NOMO-1 (cell line): ENCODE results near the gene APOO.

Experiments
- DNase-seq, 2 experiments: peaks; one replicate each; lab custom pipeline; 2025; ENCODE audit not compliant: unreplicated experiment in 2 of 2; lab: John Stamatoyannopoulos, UW

APOO gene

DNA sequence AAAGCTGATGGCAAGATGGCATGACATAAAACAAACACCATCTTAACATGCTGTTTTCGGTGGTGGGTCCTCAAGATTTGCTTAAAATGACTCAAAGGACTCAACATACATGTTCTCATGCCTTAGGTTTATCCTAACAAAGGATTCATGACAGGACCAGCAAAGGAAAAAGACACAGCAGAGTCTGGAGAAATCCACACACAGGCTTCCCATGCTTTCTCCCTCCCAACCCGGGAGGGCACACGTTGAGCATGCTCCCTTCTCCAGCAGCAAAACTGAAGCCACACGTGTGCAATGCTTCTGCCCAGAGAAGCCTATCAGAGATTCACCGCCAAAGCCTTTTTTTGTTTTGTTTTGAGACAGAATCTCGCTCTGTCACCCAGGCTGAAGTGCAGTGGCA, 84.9 kb downstream of the APOO start:
- DNase-seq, result no peak

- no peak for DNase-seq
Observed at GRCh38 chrX:23822397-23822796, 85.3 kb downstream of the APOO start.

DNA sequence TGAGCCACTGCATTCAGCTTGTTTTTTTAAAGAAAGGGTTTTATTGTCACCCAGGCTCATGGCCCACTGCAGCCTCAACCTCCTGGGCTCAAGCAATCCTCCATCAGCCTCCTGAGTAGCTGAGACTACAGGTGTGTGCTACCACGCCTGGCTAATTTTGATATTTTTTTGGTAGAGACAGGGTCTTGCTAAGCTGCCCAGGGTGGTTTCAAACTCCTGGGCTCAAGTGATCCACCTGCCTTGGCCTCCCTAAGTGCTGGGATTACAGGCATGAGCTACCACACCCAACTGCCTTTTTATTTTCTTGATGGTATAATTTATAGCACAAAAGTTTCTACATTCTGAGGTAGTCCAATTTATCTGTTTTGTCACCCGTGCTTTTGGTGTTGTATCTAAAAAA, 85.9 kb downstream of the APOO start:
- DNase-seq, result no peak

GRCh38 chrX:23820235-23820782, 87.4 kb downstream of the APOO start:
- no peak for DNase-seq

GRCh38 chrX:23819385-23820234, 88.1 kb downstream of the APOO start:
- no peak for DNase-seq

- no peak for DNase-seq
Observed at GRCh38 chrX:23817979-23818336, 89.8 kb downstream of the APOO start.

DNA sequence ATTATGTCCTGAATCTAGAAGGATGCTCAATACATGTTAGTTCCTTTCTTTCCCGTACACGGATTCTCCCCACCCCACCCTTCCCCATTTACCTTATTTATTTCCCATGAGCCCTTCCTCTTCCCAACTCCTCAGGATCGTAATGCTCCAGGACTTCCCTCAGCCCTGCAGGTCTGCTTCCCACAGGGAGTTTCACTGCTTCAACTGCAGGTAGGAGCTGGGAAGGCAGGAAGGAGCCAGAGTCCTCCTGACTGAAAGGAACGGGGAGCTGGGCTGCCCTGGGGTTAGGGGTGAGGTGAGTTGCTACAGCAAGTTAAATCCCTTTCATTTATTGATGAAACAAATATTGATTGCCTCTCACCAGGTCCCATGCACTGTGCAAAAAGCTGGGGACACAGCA, 91.6 kb downstream of the APOO start:
- DNase-seq, result no peak

DNA sequence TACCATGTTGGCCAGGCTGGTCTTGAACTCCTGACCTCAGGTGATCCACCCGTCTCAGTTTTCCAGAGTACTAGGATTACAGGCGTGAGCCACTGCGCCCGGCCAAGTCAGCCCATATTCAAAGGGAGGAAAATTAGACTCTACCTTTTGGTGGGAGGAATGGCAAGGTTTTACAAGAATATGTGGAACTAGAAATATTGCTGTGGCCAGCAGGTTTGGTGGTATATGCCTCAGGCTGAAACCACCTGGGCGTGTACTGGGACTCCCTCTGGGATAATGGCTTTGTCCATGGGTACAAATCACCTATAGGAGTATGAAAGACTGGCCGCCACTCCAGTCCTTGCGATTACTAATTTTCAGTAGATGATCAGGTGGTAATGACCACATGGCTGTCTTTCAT, 92.4 kb downstream of the APOO start:
- DNase-seq, result no peak

GRCh38 chrX:23813808-23814207, 93.9 kb downstream of the APOO start:
- DNase-seq, result no peak

- peak in 1 of 2 experiments; percentile 40 for DNase-seq
Observed at GRCh38 chrX:23811656-23812055, 96.1 kb downstream of the APOO start.

DNA sequence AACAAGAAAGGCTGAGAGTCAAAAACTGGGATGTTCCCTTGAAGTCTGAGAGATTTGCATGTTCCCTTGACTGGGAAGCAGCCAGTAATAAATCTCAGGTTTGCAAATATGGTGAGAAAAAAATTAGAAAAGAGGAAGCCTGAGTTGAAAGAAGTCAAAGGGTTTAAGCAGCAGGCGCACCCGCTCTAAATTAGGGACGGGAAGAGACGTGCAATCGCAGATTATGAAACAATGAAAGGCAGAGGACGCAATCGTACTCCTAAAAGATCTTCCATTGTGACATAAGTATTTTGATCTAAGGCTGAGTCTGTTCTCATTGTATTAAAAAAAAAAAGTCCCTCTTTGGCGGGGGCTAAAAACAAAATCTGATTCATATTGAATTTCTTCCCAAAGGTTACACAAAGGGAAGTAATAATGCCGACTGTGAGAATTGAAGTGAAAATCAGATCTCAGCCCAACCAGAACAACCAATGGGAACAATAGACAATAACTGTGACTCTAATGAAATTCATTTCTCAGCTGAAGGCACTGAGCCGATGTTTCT, 96.6 kb downstream of the APOO start:
- DNase-seq, result peak; percentile 88 to 97

- no peak for DNase-seq
Observed at GRCh38 chrX:23810279-23810678, 97.5 kb downstream of the APOO start.

DNA sequence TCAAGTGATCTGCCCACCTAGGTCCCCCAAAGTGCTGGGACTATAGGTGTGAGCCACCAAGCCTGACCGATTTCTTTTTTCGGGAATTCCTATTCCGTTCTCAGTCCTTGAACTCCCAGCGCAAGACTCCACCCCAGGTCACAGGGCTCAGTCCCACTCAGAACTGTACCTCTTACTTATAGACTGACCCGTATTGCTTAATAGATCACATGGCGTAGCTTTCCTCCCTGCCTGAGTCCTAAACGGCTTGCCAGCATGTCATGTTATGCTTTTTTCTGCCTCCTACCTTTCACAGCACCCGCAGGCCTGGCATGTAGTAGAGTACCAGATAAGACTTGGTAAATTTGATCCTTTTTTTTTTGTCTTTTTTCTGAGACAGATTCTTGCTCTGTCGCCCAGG, 102.3 kb downstream of the APOO start:
- no peak for DNase-seq

GRCh38 chrX:23804578-23804977, 103.2 kb downstream of the APOO start:
- DNase-seq, result no peak

DNA sequence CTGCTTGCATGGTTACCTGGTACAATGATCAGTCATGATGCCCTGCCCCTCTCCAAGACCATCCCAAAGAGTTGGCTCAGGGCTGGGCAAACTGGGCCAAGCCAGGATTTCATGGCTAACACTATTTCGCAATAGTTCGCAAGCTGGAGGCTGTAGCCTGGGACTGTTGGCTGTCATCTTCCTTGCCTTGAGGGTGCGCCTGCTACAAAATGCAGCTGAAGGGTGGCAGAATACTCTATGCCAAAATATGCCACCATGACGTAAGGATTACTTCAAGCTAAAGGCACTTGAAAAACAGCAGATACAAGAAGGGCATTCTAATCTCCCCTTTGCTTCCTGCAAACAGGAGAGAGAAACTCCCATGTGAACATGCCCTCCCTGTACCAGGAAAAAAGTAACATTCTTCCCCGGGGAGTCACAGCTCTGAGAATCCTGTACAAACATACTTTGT, 103.8 kb downstream of the APOO start:
- no peak for DNase-seq

- DNase-seq, result peak in 1 of 2 experiments; percentile 76
Observed at GRCh38 chrX:23802431-23802830, 105.3 kb downstream of the APOO start.

GRCh38 chrX:23799469-23800065, 108.2 kb downstream of the APOO start:
- DNase-seq, result no peak

- DNase-seq, result no peak
Observed at GRCh38 chrX:23797371-23798128, 110.2 kb downstream of the APOO start.

GRCh38 chrX:23795221-23795620, 112.5 kb downstream of the APOO start:
- DNase-seq, result no peak

DNA sequence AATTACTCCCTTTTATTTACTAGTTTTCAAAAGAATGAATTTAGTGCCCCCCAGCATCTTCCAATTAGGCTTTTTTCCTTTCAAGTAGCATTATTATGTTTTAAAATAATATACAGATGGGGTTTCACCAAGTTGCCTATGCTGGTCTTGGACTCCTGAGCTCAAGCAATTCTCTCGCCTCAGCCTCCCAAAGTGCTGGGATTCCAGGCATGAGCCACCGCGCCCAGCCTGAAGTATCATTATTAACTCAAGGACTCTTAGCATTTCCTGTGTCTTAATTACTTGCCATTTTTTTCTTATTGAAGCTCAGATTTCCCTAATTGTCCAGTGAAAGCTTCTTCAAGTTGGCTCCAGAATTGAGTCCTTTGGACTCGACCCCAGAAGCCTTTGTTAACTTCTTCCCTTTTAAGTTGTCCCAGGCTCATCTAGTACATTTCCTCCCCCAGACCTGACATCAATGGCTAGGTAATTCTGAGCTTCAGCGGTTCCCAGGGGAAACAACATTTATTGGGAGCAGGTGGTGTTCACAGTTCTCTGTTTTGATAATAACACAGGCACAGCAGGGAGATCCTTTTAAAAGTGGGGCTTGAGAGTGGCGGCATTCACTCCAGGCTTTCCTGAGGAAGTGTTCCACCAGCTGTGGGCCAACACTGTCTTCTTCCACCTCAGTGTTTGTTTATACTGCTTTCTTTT, 114.7 kb downstream of the APOO start:
- no peak for DNase-seq

GRCh38 chrX:23790155-23790497, 117.6 kb downstream of the APOO start:
- DNase-seq, result no peak
